Fibroblast of the aortic adventitia (primary cell): ENCODE results near the gene TMUB2. TPM values are rescaled to one million over a fixed set of nuclear protein-coding genes. Genes with fewer than 3 reads are reported as not detected.
"Not testable (repeated sequence)": the region's sequence is repeated elsewhere in the genome, so short reads cannot be mapped to it uniquely, and the experiment has no call there.

Experiments used
- DNase-seq: peaks from one replicate; pipeline ENCODE4 v3.0.0-alpha.2; 2010; ENCODE audit warnings: low read depth
- H3K4me3 ChIP-seq: 2 replicates; pipeline ENCODE4 v1.5.1; 2011; ENCODE audit warnings: low read depth, mild to moderate bottlenecking, control low read depth, low read length, moderate library complexity
- CTCF ChIP-seq: IDR thresholded peaks from 2 replicates; pipeline ENCODE4 v1.5.1; 2011; ENCODE audit warnings: mild to moderate bottlenecking, low read length, control low read depth, inconsistent platforms; ENCODE audit not compliant: insufficient read depth
- total RNA-seq: library from RNA; depleted of rRNA; stranded (reverse); fragments of >200 nt; gene quantifications from 2 replicates; pipeline ENCODE4 v1.2.3, GENCODE V29; 2012; ENCODE audit warnings: low replicate concordance

The TMUB2 gene
- 23.0 and 29.4 TPM in 2 replicates for total RNA-seq

- TF ChIP-seq CTCF, result no peak
- DNase-seq, result peak; percentile 100
- peak within 1 kb of the TSS; percentile 99 for H3K4me3 ChIP-seq
These were observed at the start of gene TMUB2 for GRCh38 chr17:44186307-44187130. Gene TMUB2 (plus strand): TSS chr17:44186972. CDS start chr17:44187709, 737 bp downstream.

DNA sequence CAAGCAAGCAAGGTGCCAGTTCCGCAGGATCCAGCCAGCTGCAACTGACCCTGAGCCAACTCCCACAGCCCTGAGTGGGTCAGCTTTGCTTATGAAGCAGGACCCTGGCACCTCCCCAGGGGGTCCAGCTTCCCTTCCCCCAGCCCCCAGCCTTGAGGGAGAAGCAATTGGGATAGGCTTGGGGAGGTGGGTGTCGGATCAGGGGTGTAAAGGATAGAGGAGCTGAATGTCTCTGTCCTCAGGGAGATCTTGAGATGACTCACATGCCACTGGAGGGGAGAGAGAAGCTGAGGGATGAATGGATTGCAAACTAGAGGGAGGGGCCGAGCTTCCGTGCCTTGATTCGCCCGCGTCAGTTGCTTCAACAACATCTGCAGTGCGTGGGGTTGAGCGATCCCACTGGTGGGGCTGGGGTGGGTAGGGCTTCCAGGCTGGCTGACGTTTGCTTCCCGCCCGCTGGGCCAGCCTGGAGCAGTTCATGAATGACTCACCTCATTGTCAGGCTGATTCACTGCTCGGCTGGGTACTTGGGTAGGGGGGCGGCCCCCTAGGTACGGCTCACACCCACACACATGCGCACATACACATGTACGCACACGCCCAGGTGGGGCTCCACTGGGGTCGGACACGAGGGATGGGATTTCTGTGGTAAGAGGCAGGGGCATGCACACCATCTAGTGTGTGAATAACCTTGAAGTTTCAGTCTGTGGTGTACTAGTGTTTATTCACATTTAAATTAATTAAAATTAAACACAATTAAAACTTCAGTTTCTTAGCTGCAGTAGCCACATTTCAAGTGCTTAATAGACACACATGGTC is 48.7 kb upstream of the TMUB2 start:
- H3K4me3 ChIP-seq, result peak overlapping the region; percentile 44
- no peak for TF ChIP-seq CTCF
- DNase-seq, result peak; percentile 98

- H3K4me3 ChIP-seq, DNase-seq: not testable (repeated sequence)
These were observed 42.9 kb upstream of the TMUB2 start for GRCh38 chr17:44143921-44144320.

- peak; percentile 61 for DNase-seq
These were observed 41.6 kb upstream of the TMUB2 start for GRCh38 chr17:44144966-44145739.

DNA sequence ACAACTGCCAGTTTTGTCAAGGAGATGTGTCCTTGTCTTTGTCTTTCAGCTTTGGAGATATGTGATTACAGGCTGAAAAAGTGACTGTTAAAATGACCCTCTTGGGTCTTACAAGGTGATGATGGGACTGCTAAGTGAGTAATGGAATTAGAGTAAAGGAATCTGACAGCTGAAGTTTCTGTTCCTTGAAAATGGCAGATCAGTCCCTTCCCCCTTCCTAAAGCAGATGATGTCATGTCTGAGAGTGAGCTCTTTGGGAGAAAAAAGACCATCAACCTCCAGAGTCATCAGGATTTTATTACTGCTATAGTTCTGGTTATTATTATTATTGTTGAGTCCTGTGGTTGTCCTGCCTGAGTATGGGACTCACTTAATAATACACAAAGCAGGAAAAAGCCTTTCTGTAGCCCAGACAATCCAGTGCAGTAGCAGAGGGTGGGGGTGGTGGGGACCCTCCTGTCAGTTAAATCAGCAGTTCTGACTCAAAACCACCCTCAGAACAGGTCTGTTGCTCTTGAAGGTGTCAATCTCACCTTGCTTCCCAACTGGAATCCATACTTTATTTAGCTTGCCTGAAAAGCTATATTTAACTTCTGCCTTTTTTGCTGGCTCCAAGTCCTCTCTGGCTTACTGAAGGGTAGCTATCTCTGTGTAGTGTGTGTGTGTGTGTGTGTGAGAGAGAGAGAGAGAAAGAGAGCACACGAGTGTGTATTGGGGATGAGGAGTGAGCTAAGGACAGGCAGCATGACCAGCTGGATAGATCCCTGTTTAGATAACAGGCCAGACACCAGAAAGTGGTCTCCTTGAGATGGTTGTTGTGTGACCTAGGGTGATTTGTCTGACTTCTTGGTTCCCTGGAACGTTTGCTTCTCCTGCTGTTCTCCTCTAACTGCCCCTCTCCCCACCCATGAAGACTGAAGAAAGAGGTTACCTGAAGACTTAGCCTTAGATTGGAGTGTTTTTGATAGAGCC is 40.1 kb upstream of the TMUB2 start:
- no peak for DNase-seq

More at GRCh38 chr17:44144966-44145739, 41.6 kb upstream of the TMUB2 start:
- no peak overlapping the region for H3K4me3 ChIP-seq
- TF ChIP-seq CTCF, result no peak

More for the DNA sequence above, 40.1 kb upstream of the TMUB2 start:
- TF ChIP-seq CTCF, result no peak
- no peak overlapping the region for H3K4me3 ChIP-seq
